Thyroid gland (tissue), 4 donors: ENCODE results near the gene C17orf114.

Experiments
- CTCF ChIP-seq, 6 experiments: fragments of 200-600 bp in 3 of 6; fragments of 450-650 bp in 3 of 6; sonication (generic) in 3 of 6; IDR thresholded peaks; one replicate each; pipeline ENCODE4 v1.5.1; 2016 to 2019; ENCODE audit warnings: antibody characterized with exemption in 6 of 6, mild to moderate bottlenecking in 2 of 6, inconsistent platforms in 1 of 6, moderate library complexity in 1 of 6
- POLR2A ChIP-seq, 2 donors: fragments of 450-650 bp; IDR thresholded peaks; one replicate each; pipeline ENCODE4 v1.6.1; 2017; ENCODE audit warnings: antibody characterized with exemption in 2 of 2, mild to moderate bottlenecking in 2 of 2, moderate library complexity in 1 of 2

GRCh38 chr17:4766201-4766600 is 35.9 kb downstream of the C17orf114 start:
- TF ChIP-seq CTCF (IDR thresholded peaks at IDR 0.05) (no peak), POLR2A (IDR thresholded peaks at IDR 0.05) (no peak)
